NCI-H187 treated with DMSO at 0.1 percent for 48 hours (cell line): ENCODE results near the gene TMEM168.
"Not testable (repeated sequence)": the region's sequence is repeated elsewhere in the genome, so short reads cannot be mapped to it uniquely, and the experiment has no call there.

Experiments used
- DNase-seq: peaks from one replicate; lab custom pipeline; 2025; lab: John Stamatoyannopoulos, UW

Gene TMEM168

GRCh38 chr7:112781558-112781957 lies 8.6 kb downstream of the TMEM168 start:
- no peak for DNase-seq

DNA sequence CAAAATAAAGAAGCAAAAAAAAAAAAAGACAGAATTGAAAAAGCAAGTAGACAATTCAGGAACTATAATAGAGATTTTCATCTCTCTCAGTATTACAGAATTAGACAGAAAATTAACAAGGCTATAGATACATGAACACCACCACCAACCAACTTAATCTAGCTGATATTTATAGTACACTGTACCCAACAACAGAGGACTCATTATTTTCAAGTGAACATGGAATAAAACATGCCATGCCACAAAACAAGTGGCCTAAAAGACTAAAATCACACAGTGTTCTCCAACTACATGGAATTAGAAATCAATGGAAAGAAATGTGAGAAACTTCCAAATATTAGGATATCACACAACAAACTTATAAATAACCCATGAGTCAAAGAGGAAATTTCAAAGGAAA lies 9.1 kb downstream of the TMEM168 start:
- DNase-seq, result no peak

GRCh38 chr7:112779667-112780066 lies 10.5 kb downstream of the TMEM168 start:
- no peak for DNase-seq

- DNase-seq, result no peak
These were observed 12.8 kb downstream of the TMEM168 start for GRCh38 chr7:112777406-112777805.

DNA sequence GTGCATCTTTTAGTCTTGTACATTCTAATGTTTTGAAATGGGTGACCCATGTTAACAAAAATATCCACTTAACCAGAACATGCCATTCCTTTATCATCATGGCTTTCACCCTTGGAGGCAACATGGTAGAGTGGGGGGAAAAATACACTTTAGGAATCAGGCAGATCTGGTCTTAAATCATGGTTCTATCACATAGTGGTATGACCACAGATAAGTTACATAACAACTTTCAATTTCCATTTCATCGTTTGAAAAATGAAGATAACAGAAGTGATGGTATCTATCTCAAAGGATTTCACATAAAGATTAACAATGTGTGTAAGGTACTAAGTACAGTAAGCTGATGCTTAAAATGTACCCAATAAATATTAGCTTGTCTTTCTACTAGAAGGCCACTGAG lies 19.0 kb downstream of the TMEM168 start:
- DNase-seq, result no peak

GRCh38 chr7:112770051-112770450 lies 20.1 kb downstream of the TMEM168 start:
- no peak for DNase-seq

GRCh38 chr7:112765105-112765504 lies 25.1 kb downstream of the TMEM168 start:
- DNase-seq, result no peak

DNA sequence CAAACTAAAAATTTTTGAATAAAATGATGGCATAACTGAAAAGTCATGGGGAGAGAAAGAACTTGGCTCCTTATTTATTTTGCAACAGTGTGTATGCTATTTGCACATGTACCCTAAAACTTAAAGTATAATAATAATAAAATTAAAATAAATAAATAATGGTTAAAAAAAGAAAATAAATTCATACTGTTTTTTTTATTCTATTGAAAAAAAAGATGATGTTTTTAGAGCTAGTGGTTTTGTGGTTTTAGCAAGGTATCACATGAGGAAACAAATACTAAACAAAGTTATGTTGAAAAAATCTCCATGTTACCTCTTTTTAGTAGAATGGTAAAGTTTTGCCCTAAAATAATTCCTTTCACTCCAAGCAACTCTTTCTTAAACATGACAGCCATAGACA lies 26.2 kb downstream of the TMEM168 start:
- DNase-seq, result no peak

GRCh38 chr7:112763298-112763697 lies 26.9 kb downstream of the TMEM168 start:
- DNase-seq, result no peak

GRCh38 chr7:112759905-112760304 lies 30.3 kb downstream of the TMEM168 start:
- no peak for DNase-seq

DNA sequence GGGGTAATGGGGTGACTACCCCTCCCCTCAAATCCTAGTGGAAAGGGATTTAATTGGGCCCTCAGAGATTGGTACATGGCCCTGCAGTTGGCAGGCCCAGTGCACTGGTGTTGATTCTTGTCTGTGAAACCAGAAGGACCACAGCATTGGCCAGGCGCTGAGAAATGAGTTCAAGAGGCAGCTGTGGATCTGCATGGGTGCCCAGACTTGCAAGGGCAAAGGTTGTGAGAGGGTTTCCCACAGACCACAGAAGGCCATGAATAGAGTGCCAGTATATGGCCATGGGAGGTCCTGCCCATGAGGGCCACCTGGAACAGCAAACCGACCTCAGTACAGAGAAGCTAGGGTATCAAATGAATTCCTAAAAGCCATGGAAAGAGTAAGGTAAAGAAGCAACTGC lies 32.9 kb downstream of the TMEM168 start:
- DNase-seq, result no peak

GRCh38 chr7:112753298-112753697 lies 36.9 kb downstream of the TMEM168 start:
- no peak for DNase-seq

DNA sequence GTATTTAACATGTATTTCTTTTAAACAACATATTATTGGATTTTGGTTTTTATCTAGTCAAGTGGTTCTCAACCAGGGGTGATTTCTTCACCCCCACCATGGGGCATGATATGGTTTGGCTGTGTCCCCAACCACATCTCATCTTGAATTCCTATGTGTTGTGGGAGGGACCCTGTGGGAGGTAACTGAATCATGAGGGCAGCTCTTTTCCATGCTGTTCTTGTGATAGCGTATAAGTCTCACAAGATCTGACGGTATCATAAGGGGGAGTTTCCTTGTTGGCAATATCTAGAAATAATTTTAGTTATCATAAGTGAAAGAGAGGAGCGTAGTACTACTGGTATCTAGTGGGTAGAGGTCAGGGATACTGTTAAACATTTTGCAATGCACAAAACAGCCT lies 37.6 kb downstream of the TMEM168 start:
- DNase-seq, result no peak

DNA sequence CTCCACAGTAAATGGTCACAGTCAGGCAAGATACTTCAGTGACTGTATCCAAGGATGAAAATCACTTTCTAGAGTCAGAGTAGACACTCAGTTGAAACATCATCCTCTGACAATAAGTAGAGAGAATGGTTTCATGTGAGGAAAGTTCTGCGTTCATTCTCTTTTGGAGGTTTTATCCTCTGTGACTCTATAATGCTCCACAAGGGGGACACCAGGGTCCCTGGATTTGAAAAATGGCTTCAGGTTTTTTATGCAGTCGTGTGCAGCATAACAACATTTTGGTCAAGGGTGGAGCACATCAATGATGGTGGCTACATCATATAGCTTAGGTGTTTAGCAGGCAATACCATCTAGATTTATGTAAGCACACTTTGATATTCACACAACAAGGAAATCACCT lies 40.4 kb downstream of the TMEM168 start:
- DNase-seq, result no peak

DNA sequence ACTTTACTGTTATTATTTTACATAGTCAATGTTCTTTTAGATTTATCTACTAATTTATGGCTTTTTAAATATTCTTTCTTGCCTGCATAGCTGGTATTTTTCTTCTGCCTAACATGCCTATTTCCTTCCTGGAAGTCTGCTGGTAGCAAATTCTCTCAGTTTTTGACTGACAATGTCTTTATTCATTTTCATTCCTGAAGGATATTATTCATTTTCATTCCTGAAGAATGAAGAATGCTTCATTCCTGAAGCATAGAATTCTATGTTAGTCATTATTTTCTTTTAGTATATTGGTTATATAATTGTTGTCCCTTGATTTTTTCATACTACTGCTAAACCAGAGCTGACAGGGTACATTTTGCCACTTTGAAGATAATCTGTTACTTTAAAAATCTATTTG lies 41.8 kb downstream of the TMEM168 start:
- DNase-seq, result no peak

- no peak for DNase-seq
These were observed 44.6 kb downstream of the TMEM168 start for GRCh38 chr7:112745635-112746034.

DNA sequence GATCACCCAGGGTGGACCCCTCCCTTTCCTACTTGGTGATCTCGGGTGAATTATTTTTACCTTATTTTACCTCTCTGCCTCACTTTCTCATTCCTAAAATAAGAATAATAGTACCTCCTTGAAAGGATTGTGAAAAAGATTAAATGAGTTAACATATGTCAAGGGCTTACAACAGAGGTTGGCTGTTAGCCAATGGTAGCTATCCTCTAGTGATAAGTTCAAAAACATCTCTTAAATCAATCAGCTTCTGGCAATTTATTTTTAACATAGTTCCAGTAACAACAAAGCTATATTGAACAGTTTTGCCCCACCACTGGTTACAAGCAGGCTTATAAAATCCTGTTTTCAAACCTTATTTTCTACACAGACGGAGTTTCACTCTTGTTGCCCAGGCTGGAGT lies 45.4 kb downstream of the TMEM168 start:
- no peak for DNase-seq

DNA sequence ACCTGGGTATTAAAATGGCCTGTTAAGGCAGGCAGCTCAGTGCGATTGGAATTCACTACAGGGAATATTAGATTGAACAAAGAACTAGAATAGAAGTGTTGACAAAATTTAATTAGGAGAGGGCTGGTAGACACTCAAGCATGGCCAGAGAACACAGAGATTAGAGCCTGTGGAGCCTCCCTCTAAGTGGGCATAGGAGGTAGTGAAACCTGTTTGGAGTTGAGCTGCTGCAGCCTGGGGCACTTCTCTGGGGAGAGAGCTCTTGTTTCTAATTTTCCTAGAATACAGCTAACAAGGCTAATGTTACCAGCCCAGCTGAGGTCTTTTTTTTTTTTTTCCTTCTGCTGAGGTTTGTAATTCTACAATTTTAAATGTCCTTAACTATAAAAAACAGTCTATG lies 46.4 kb downstream of the TMEM168 start:
- DNase-seq, result no peak

- no peak for DNase-seq
These were observed 49.5 kb downstream of the TMEM168 start for GRCh38 chr7:112740667-112741066.

- no peak for DNase-seq
These were observed 50.6 kb downstream of the TMEM168 start for GRCh38 chr7:112739436-112740180.

DNA sequence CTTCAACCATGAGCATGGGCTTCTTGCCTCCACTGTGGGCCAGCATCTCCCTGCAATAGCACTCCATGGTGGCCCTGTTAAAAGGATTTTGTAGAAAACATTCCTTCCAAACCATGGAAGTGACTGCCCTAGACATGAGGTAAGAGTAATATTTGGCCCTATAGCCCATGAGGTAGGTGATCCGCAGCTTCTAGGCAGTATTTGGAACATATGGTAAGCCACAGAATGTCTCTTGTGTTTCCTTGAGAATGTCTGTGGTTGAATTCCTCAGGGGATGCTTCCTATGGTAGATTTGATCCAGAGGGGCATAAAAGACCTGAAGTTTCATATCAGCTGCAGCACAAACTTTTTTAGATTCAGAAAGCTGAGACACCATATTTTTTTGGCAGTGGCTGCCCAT lies 54.9 kb downstream of the TMEM168 start:
- DNase-seq, result no peak

DNA sequence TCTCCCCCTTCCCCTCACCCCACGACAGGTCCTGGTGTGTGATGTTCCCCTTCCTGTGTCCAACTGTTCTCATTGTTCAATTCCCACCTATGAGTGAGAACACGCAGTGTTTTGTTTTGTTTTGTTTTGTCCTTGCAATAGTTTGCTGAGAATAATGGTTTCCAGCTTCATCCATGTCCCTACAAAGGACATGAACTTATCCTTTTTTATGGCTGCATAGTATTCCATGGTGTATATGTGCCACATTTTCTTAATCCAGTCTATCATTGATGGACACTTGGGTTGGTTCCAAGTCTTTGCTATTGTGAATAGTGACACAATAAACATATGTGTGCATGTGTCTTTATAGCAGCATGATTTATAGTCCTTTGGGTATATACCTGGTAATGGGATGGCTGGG lies 58.9 kb downstream of the TMEM168 start:
- not testable (repeated sequence) for DNase-seq

DNA sequence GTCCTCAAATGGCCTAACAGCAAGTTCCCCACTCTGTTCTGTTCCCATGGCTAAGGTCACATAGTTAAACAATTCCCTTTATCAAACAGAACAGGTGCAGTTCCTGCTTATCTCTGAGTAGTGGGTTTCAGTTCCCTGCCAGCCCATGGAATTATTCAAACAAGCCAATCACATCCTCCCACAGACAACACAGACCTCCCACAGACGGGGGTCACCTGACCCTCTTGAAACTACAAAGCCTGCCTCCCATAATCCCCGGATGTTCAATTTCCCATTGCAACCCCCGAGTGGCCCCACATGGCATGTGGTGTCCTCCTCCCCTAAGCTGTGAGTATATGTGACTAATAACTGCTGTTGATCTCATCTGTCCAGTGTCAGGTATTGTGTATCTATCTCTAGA lies 64.1 kb downstream of the TMEM168 start:
- no peak for DNase-seq

DNA sequence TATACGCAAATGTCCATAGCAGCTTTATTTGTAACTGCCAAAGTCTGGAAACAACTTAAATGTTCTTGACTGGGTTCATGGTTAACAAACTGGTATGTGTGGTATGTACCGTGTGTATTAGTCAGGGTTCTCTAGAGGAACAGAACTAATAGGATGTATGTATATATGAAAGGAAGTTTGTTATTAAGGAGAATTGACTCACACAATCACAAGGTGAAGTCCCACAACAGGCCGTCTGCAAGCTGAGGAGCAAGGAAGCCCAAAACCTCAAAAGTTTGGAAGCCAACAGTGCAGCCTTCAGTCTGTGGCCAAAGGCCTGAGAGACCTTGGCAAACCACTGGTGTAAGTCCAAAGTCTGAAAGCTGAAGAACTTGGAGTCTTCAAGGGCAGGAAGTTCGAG lies 66.8 kb downstream of the TMEM168 start:
- DNase-seq, result no peak
